Epithelial cell of proximal tubule (primary cell): ENCODE results near the gene NEDD9. TPM values are rescaled to one million over a fixed set of nuclear protein-coding genes. Genes with fewer than 3 reads are reported as not detected.

ENCODE experiments used
- DNase-seq: peaks from one replicate; pipeline ENCODE4 v3.0.0-alpha.2; 2011; ENCODE audit warnings: low read depth
- H3K4me3 ChIP-seq: 2 replicates; pipeline ENCODE4 v1.5.1; 2011; ENCODE audit warnings: low read depth, mild to moderate bottlenecking, low read length
- CTCF ChIP-seq: conservative IDR thresholded peaks from 2 replicates; pipeline ENCODE4 v1.5.1; 2012; ENCODE audit warnings: low read depth, mild to moderate bottlenecking, low read length
- total RNA-seq: library from RNA; depleted of rRNA; stranded (reverse); fragments of >200 nt; gene quantifications from 2 replicates; pipeline ENCODE4 v1.2.3, GENCODE V29; 2015

The NEDD9 gene
- 21.7 and 35.1 TPM in 2 replicates for total RNA-seq

- peak; percentile 82 for DNase-seq
- TF ChIP-seq CTCF: no peak
- peak within 1 kb of the TSS; percentile 82 for H3K4me3 ChIP-seq
Measured at GRCh38 chr6:11232193-11232769, at the start of gene NEDD9. TSS of gene NEDD9 (minus strand) at chr6:11232668. CDS start at chr6:11232515, 153 bp downstream.

- H3K4me3 ChIP-seq: no peak overlapping the region
- DNase-seq: no peak
- TF ChIP-seq CTCF: no peak
Measured at GRCh38 chr6:11282245-11282644, 49.8 kb upstream of the NEDD9 start.

- no peak for DNase-seq
- H3K4me3 ChIP-seq: no peak overlapping the region
- no peak for TF ChIP-seq CTCF
Measured at GRCh38 chr6:11280394-11280793, 47.9 kb upstream of the NEDD9 start.

- TF ChIP-seq CTCF: no peak
- DNase-seq: no peak
- H3K4me3 ChIP-seq: no peak overlapping the region
Measured at GRCh38 chr6:11279284-11279689, 46.8 kb upstream of the NEDD9 start.

GRCh38 chr6:11278207-11278559 lies 45.7 kb upstream of the NEDD9 start:
- no peak for DNase-seq
- no peak overlapping the region for H3K4me3 ChIP-seq
- no peak for TF ChIP-seq CTCF

GRCh38 chr6:11277275-11278206 lies 45.1 kb upstream of the NEDD9 start:
- no peak overlapping the region for H3K4me3 ChIP-seq
- no peak for TF ChIP-seq CTCF

GRCh38 chr6:11276911-11277274 lies 44.4 kb upstream of the NEDD9 start:
- no peak for TF ChIP-seq CTCF
- H3K4me3 ChIP-seq: no peak overlapping the region
- no peak for DNase-seq

More at GRCh38 chr6:11277275-11278206, 45.1 kb upstream of the NEDD9 start:
- DNase-seq: peak; percentile 72
